Gastrocnemius medialis (tissue), 4 donors: ENCODE data around the gene CCDC91.

Experiments used
- CTCF ChIP-seq, 5 experiments: fragments of 450-650 bp in 3 of 5; fragments of 200-600 bp in 2 of 5; sonication (generic) in 2 of 5; IDR thresholded peaks in 4 of 5; conservative IDR thresholded peaks in 1 of 5; 1 replicate in 4 of 5; 2 replicates in 1 of 5; pipeline ENCODE4 v1.5.1; 2016 to 2019; ENCODE audit warnings: antibody characterized with exemption in 5 of 5, mild to moderate bottlenecking in 3 of 5, moderate library complexity in 3 of 5
- POLR2A ChIP-seq, 2 donors: fragments of 450-650 bp; IDR thresholded peaks; one replicate each; pipeline ENCODE4 v1.6.1; 2017; ENCODE audit warnings: antibody characterized with exemption in 2 of 2, mild to moderate bottlenecking in 2 of 2, moderate library complexity in 2 of 2

DNA sequence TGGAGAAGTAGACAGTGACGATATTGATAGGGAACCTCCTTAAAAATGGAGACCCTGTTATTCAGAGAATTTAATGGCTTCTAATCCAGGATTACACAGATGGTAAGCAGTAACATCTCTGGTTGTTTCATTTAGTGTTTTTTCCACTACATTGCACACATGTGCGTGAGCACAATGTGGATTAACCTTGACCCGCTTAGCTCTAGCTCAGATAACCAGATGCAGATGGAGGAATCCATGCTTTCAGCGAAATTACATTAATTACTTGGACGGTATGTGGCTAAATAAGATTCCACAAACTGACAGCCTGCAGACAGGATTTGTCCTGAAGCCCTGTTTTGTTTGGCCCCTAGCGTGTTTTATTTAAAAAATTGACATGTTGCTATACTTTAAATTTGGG is 378.4 kb downstream of the CCDC91 start:
- no peak for TF ChIP-seq CTCF (IDR thresholded peaks at IDR 0.05 in 4 of 5, conservative IDR thresholded peaks at IDR 0.05 in 1 of 5)
- TF ChIP-seq POLR2A (IDR thresholded peaks at IDR 0.05) = no peak
